GM21390 (cell line): ENCODE measurements around the gene HDDC3.

ENCODE experiments used
- ATAC-seq: cut with Tn5 transposase; IDR thresholded peaks from one replicate; pipeline ENCODE4 v1.9.1; 2021; ENCODE audit not compliant: unreplicated experiment

Gene HDDC3

DNA sequence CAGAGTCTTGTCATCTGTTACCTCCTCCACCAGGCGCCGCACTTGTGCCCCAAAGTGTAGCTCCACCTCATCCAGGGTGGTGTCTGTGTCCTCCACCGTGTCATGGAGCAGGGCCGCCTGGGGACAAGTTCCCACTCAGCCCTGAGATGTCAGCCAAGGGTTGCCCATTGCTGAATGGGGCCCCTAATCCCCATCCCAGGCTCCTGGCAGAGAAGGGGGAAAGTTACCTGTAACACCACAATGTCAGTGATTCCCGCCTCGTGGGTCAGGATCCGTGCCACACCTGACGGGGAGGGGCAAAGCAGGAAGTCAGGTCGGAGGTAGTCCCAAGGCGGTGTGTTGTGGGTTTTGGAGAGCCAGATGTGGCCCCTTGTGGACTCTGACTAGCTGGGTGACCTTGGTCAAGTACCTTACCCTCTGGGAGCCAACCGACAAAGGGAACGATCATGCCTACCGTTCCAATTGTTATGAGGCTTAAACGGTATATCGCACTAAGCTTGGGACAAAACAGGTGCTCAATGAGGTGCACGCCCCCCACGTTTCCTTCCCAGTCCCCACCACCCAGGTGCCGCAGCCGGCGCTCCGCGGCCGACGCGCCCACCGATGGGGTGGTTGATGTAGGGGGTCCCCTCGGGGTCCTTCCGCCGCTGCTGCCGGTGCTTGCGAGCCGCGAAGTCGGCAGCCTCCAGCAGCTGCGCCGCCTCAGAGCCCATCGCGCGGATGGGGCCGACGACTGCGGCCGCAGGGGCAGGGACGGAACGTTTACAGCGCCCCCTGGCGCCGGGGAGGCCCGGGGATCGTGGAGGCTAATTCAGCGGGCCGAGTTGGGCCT lies at the start of gene HDDC3:
HDDC3 (minus strand) TSS at position 722 of the 832 bp plus-strand sequence; CDS start at position 713, 9 bp downstream.
- ATAC-seq: peak; percentile 44

DNA sequence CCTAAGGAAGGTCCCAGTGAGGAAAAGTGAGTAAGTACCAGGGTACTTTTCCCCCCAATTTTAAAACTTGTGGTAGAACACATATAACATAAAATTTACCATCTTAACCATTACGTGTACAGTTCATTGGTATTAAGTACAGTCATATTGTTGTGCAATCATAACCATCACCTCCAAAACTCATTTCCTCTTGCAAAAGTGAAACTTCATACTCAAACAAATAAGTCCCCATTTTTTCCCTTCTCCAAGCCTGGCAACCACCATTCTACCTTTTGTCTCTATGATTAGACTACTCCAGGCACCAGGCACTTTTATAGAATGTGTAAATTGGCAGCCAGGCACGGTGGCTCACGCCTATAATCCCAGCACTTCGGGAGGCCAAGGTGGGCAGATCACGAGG lies 49.8 kb upstream of the HDDC3 start:
- peak; percentile 45 for ATAC-seq

DNA sequence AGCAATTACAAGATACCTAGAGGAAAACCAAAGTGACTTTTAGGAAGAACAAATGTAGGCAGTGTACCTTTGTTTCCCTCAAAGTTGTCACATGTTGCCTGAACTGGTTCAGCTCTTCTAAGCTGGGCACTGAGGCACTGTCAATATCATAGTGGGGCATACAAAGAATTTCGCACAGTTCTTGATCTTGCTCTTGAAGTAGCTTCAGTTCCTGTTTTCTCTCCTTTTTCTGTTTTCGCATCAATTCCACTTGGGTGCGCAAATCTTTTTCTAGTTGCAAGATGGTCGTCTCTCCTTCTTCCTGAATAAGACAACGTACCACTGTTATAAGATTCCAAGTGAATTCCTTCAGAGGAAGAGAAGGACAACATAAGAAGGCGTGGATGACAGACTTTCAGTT lies 49.3 kb upstream of the HDDC3 start:
- ATAC-seq: peak; percentile 86

- no peak for ATAC-seq
These were observed 47.2 kb upstream of the HDDC3 start for GRCh38 chr15:90979582-90979981.

- ATAC-seq: no peak
These were observed 41.9 kb upstream of the HDDC3 start for GRCh38 chr15:90974216-90974615.

GRCh38 chr15:90972133-90972532 lies 39.8 kb upstream of the HDDC3 start:
- ATAC-seq: no peak

GRCh38 chr15:90970274-90970673 lies 37.9 kb upstream of the HDDC3 start:
- ATAC-seq: no peak

- ATAC-seq: no peak
These were observed 36.1 kb upstream of the HDDC3 start for GRCh38 chr15:90968434-90968833.

DNA sequence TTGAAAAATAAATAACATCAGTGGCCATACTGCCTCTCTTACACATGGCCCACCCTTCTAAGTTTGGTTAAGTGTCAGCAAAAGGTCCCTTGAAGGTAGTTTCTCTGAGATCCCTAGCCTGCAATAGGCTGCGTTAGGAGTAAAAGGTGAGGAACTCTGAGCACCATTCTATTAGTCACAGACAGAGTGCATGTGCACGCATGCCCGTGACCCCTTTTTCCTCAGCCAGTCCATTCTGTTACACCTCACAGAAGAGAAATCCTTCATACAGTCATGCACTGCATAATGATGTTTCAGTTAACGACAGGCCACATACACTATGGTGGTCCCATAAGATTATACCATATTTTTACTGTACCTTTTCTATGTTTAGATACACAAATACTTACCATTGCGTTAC lies 34.9 kb upstream of the HDDC3 start:
- ATAC-seq: no peak

DNA sequence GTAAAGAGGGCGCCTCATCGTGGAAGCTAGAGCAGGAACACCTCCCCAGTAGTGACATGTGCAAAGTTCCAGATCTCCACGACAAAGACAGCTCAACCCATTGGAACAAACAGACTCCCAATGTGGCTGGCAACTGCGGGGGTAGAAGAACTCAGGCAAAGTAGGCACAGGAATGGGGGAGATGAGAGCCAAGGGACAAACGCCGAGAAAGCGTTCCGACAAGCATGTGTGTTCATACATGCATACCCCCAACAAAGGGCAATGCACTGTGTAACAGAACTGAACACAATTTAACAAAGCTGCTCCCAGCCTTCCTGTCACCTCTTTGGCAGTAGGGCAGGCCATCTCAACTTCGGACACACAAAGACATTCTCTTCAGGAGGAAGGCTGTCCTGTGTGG lies 33.9 kb upstream of the HDDC3 start:
- no peak for ATAC-seq

GRCh38 chr15:90962021-90962420 lies 29.7 kb upstream of the HDDC3 start:
- ATAC-seq: no peak

DNA sequence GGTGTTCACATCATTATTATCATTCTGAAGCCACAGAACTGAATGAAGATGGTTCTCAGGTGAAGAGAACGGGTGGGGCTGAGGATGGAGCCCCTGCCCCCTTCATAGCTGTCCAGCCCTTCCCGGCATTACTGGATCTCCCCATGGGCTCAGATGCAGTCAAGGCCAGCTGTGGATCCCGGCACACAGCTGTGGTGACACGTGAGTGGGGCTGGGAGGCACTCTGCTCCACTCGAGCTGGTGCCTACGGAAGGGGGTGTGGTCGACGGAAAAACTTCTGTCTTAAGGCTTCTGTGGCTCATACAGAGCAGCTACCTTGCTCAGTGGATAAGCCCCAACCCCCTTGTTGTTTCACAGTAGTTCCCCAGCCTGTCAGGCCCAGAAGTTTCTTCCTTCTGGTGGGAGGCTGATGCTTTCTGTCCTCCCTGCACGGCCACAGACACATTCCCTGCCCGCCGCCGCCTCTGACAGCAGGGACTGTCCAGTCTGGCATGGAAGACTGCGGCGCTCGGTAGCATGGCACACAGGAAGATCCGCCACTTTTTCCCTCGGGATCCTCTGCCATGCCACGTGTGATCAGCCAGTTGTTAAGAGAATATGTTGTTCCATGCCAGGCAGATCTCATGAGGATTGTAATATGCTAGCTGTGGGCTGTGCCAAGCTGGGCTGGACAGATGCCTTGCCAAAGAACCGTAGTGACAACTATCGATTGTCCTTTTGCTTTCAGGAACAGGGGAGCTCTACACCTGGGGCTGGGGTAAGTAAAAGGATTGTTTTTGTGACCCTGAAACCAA lies 28.1 kb upstream of the HDDC3 start:
- ATAC-seq: no peak

- ATAC-seq: no peak
These were observed 27.5 kb upstream of the HDDC3 start for GRCh38 chr15:90959894-90960293.

- ATAC-seq: no peak
These were observed 26.8 kb upstream of the HDDC3 start for GRCh38 chr15:90959028-90959595.

DNA sequence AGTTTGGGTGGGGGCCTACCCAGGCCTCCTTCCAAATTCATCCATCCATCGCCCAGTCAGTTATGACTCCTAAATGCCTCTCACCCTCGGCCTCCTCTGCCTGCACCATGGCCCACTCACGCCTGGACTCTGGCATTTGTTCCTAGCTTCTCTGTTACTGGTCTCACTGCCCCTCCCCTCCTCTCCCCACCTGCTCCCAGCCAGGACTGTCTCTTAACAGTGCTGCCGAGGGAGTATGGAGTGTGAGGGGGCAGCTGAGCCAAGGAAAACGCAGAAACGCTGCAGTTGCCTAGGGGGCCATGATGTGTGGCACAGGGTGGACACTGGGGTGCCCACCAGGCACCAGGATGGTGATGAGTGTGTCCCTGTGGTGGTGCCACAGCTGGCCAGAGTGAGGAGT lies 25.4 kb upstream of the HDDC3 start:
- no peak for ATAC-seq

- ATAC-seq: no peak
These were observed 24.9 kb upstream of the HDDC3 start for GRCh38 chr15:90957031-90957790.

- ATAC-seq: peak; percentile 23
These were observed 24.1 kb upstream of the HDDC3 start for GRCh38 chr15:90956274-90957030.

DNA sequence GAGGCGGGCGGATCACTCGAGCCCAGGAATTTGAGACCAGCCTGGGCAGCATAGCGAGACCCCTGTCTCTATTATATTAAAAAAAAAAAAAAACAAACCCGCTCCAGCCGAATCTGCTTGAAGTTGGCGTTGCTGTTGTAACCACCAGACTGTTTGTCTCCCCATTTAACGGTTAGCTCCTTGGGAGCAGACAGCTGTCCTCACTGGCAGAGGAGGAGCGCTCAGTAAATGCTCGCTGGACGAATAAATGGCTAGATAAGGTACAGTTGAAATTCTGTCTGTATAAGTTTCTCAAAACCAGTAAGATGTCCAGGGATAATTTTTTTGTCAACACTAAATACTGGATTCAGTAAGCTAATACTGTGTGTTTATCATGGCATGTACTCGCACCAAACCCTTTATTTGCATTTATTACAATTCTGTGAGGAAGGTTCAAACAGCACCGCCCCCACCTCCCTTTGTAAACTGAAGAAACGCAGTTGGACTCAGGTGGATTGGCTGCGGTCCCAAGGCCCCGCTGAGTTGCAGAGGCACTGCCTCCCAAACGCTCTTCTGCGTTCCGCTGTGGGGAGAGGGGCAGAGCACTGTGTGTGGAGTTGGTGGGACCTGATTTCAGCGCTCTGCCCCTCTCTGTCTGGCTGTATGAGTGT lies 23.4 kb upstream of the HDDC3 start:
- no peak for ATAC-seq

GRCh38 chr15:90954712-90955623 lies 22.6 kb upstream of the HDDC3 start, which contains the start of gene RCCD1:
Gene RCCD1 (plus strand): TSS chr15:90954884. CDS start chr15:90956735, 1,851 bp downstream.
- ATAC-seq: peak; percentile 90
